BJ (cell line): ENCODE data around the gene BRIX1. TPM values are rescaled to one million over a fixed set of nuclear protein-coding genes. Genes with fewer than 3 reads are reported as not detected.
A peak's percentile ranks its signal among the peaks of the same experiment; 100 is the strongest.

ENCODE experiments used
- CTCF ChIA-PET: fragments of 350-600 bp; formaldehyde crosslinking; extraction: SDS; loops from one replicate; lab custom pipeline; 2021; ENCODE audit warnings: antibody characterized with exemption, inconsistent platforms; lab: Yijun Ruan, JAX
- POLR2A ChIA-PET: fragments of 300-600 bp; sonication (Branson Sonifier 250); formaldehyde crosslinking; extraction: SDS; loops from one replicate; lab custom pipeline; 2021; ENCODE audit warnings: antibody characterized with exemption; lab: Charles Lee
- DNase-seq: peaks from one replicate; pipeline ENCODE4 v3.0.0-alpha.2; 2011; ENCODE audit warnings: low read depth
- H3K27me3 ChIP-seq: 2 replicates; pipeline ENCODE4 v1.6.0; 2011; ENCODE audit warnings: low read length; ENCODE audit not compliant: control insufficient read depth, insufficient read depth
- H3K36me3 ChIP-seq: 2 replicates; pipeline ENCODE4 v1.5.1; 2011; ENCODE audit warnings: low read length; ENCODE audit not compliant: control insufficient read depth, insufficient read depth
- H3K4me3 ChIP-seq: 2 replicates; pipeline ENCODE4 v1.5.1; 2011; ENCODE audit warnings: low read depth, mild to moderate bottlenecking, control low read depth, low read length
- CTCF ChIP-seq: IDR thresholded peaks from 2 replicates; pipeline ENCODE4 v1.5.1; 2011; ENCODE audit warnings: low read depth, mild to moderate bottlenecking, control low read depth, inconsistent platforms, low read length, moderate library complexity; ENCODE audit not compliant: insufficient read depth
- polyA plus RNA-seq: library from polyadenylated mRNA; depleted of rRNA; stranded (reverse); fragments of >200 nt; gene quantifications from 2 replicates; pipeline ENCODE4 v1.2.3, GENCODE V29; 2011

BRIX1 gene
- polyA plus RNA-seq, 1 experiment = 11.4 TPM

GRCh38 chr5:34891981-34892380 lies 23.5 kb upstream of the BRIX1 start:
- Histone ChIP-seq H3K27me3 (no peaks in the 10 kb centered on the region), H3K36me3 (no peaks in the 10 kb centered on the region), H3K4me3 (no peak overlapping the region)
- DNase-seq = peak; percentile 70
- ChIA-PET CTCF (interaction anchor here (5.5 kb wide), 1 partner anchor 406 kb away, joined by 38 read pairs; no protein-coding TSS in a partner anchor), POLR2A (no interaction called here)
- TF ChIP-seq CTCF = no peak

- CTCF ChIA-PET = interaction anchor here (0.9 to 5.5 kb wide), 3 partner anchors 51 to 417 kb away, joined by 3 to 38 read pairs (median 8); no protein-coding TSS in a partner anchor
- POLR2A ChIA-PET = no interaction called here
Measured at GRCh38 chr5:34892414-34892813, 23.1 kb upstream of the BRIX1 start.

GRCh38 chr5:34894716-34895115 lies 20.8 kb upstream of the BRIX1 start:
- Histone ChIP-seq H3K27me3 (no peaks in the 10 kb centered on the region), H3K4me3 (no peak overlapping the region), H3K36me3 (no peaks in the 10 kb centered on the region)
- ChIA-PET CTCF (interaction anchor here (1.3 to 5.5 kb wide), 3 partner anchors 8 to 409 kb away, joined by 4 to 38 read pairs (median 5); no protein-coding TSS in a partner anchor), POLR2A (interaction anchor here (0.7 kb wide), 1 partner anchor 242 kb away, joined by 3 read pairs; no protein-coding TSS in a partner anchor)
- no peak for TF ChIP-seq CTCF
- no peak for DNase-seq

More at GRCh38 chr5:34892414-34892813, 23.1 kb upstream of the BRIX1 start:
- no peak overlapping the region for H3K4me3 ChIP-seq
- no peak for TF ChIP-seq CTCF
- no peaks in the 10 kb centered on the region for H3K36me3 ChIP-seq
- no peaks in the 10 kb centered on the region for H3K27me3 ChIP-seq
- DNase-seq = no peak

GRCh38 chr5:34895641-34896419 lies 19.7 kb upstream of the BRIX1 start:
- no peak for DNase-seq
- POLR2A ChIA-PET = no interaction called here
- H3K27me3 ChIP-seq = no peaks in the 10 kb centered on the region

More at GRCh38 chr5:34895641-34896419, 19.7 kb upstream of the BRIX1 start:
- no peaks in the 10 kb centered on the region for H3K36me3 ChIP-seq
- CTCF ChIA-PET = interaction anchor here (0.6 to 5.5 kb wide), 6 partner anchors 10 to 421 kb away, joined by 3 to 38 read pairs (median 4); no protein-coding TSS in a partner anchor
- H3K4me3 ChIP-seq = no peak overlapping the region
- no peak for TF ChIP-seq CTCF
